ENCODE results near the gene KIF17. TPM values are rescaled to one million over a fixed set of nuclear protein-coding genes. Genes with fewer than 3 reads are reported as not detected.

KIF17 gene
- 10 to 100 TPM in 1 of 4 donors, under 1 TPM in 2, not detected in 1; 0.27 to 21.1 (median 0.79) TPM for total RNA-seq

DNA sequence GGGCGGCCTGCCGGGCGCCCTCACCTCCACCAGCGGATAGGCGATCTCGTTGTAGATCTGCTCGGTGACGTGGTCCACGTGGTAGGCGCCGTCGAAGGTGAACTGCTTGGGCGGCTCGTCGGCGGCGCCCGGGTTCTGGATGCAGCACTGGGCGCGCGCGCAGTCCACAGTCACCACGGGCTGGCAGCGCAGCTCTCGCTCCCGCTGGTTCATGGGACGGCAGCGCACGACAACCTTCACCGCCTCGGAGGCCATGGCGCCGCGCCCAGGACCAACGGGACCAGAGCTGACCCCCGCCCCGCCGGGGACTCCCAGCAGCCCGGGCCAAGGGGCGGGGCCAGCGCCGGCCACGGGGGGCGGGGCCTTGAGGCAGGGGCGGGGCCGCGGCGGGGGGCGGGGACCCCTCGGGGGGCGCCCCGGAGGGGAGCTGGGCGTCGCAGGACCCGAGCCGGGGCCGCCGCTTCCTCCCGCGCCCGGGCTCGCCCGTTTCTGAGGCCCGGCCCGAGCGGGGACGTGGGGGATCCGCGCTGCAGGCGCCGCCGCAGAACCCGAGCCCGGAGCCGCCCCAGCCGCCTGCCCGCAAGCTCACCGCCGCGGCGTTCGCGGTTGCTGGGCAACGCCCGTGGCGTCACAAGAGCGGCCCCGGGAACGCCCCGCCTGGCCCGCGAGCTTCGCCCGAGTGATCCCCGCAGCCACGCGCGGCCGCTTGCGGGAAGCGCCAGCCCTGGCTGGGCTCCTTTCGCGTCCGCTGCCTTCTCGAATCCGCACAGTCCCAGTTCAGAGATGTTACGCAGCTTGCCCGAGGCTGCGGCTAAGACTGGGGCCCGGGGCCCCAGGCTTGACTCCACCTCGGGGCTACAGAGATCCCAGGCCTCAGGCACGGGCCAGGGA, at the start of gene KIF17:
KIF17 (minus strand) TSS at position 556 of the 891 bp plus-strand sequence; CDS start at position 255, 301 bp downstream.
- in situ Hi-C loops (cut with MboI; ENCODE audit: low pct_ligation_motif_present in 1 of 4, low pct_unique_long_range_greater_than_20kb in 1 of 4, low sequenced_read_pairs in 3 of 4): no loop called here
- peak; percentile 81 for DNase-seq
- Histone ChIP-seq H3K4me1 (peaks cover 2 to 16% (median 9%) of the 10 kb centered on the region in 4 donors), H3K9me3 (no peaks in the 10 kb centered on the region), H3K4me3 (peak within 1 kb of the TSS in 3 of 4 donors; percentile 41 to 45 (median 44)), H3K27me3 (peaks cover 37% of the 10 kb centered on the region), H3K27ac (peak within 1 kb of the TSS in 1 of 4 donors; percentile 40), H3K36me3 (no peaks in the 10 kb centered on the region)
- intact Hi-C loops (cut with DNase I; ENCODE audit: low total_unique reads): no loop called here
- TF ChIP-seq CTCF (IDR thresholded peaks at IDR 0.05) (no peak), EP300 (IDR thresholded peaks at IDR 0.05; ENCODE audit: low read depth) (no peak), POLR2AphosphoS5 (IDR thresholded peaks at IDR 0.05) (no peak), POLR2A (IDR thresholded peaks at IDR 0.05) (no peak)
- WGBS, 2 donors (ENCODE audit: low coverage in 1 of 2): 5% methylated on average over 59 of the region's 112 CpGs; no CpG with 5 or more reads in 1 of the 2 donors

GRCh38 chr1:20767271-20767670, 49.5 kb upstream of the KIF17 start:
- TF ChIP-seq EP300 (IDR thresholded peaks at IDR 0.05; ENCODE audit: low read depth) (no peak), CTCF (IDR thresholded peaks at IDR 0.05) (no peak), POLR2AphosphoS5 (IDR thresholded peaks at IDR 0.05) (no peak), POLR2A (IDR thresholded peaks at IDR 0.05) (no peak)
- Histone ChIP-seq H3K27ac (no peak overlapping the region), H3K9me3 (no peaks in the 10 kb centered on the region), H3K36me3 (peaks cover 0 to 96% (median 46%) of the 10 kb centered on the region in 4 donors), H3K4me3 (no peak overlapping the region), H3K27me3 (no peaks in the 10 kb centered on the region), H3K4me1 (no peaks in the 10 kb centered on the region)
- in situ Hi-C loops (cut with MboI; ENCODE audit: low pct_ligation_motif_present in 1 of 4, low pct_unique_long_range_greater_than_20kb in 1 of 4, low sequenced_read_pairs in 3 of 4): no loop called here
- intact Hi-C loops (cut with DNase I; ENCODE audit: low total_unique reads): no loop called here
- DNase-seq: no peak

DNA sequence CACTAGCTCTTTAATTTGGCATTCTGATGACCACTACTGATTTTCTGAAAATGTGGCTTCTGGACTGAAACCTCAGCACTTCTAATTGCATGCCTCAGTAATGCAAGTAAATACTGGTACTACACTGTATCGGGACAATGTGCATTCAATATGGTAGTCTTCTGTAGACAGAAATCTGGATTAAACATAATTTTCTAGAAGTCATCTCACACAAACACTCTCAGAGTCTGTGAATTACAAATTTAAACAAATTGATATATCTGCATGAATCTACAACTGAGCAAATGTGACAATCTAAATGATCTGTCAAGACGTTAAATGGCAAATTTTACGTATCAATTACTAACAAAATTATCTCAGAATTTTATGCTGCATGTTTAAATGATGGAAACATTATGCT, 45.6 kb upstream of the KIF17 start:
- no peak for DNase-seq
- no peaks in the 10 kb centered on the region for H3K27me3 ChIP-seq
- 92 to 100% methylated on average over 3 of the region's 3 CpGs for WGBS, 2 donors (ENCODE audit: low coverage in 1 of 2)
- H3K4me1 ChIP-seq: no peaks in the 10 kb centered on the region
- no peak overlapping the region for H3K4me3 ChIP-seq
- in situ Hi-C loops (cut with MboI; ENCODE audit: low pct_ligation_motif_present in 1 of 4, low pct_unique_long_range_greater_than_20kb in 1 of 4, low sequenced_read_pairs in 3 of 4) (no loop called here), intact Hi-C loops (cut with DNase I; ENCODE audit: low total_unique reads) (no loop called here)
- H3K36me3 ChIP-seq: peaks cover 0 to 92% (median 39%) of the 10 kb centered on the region in 4 donors
- no peak overlapping the region for H3K27ac ChIP-seq
- TF ChIP-seq CTCF (IDR thresholded peaks at IDR 0.05) (no peak), POLR2AphosphoS5 (IDR thresholded peaks at IDR 0.05) (no peak), EP300 (IDR thresholded peaks at IDR 0.05; ENCODE audit: low read depth) (no peak), POLR2A (IDR thresholded peaks at IDR 0.05) (no peak)
- no peaks in the 10 kb centered on the region for H3K9me3 ChIP-seq

DNA sequence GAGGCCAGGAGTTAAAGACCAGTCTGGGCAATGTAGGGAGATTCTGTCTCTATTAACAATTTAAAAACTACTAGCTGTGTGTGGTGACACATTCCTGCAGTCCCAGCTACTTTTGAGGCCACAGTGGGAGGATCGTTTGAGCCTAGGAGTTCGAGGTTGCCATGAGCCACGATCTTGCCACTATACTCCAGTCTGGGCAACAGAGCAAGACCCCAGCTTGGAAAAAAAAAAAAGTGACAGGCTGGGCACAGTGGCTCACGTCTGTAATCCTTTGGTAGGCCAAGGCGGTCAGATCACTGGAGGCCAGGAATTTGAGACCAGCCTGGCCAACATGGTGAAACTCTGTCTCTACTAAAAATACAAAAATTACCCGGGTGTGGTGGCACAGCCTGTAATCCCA, 42.5 kb upstream of the KIF17 start:
- no peak overlapping the region for H3K27ac ChIP-seq
- 83 to 94% methylated on average over 1 to 6 of the region's 6 CpGs for WGBS, 2 donors (ENCODE audit: low coverage in 1 of 2)
- no peak for DNase-seq
- in situ Hi-C loops (cut with MboI; ENCODE audit: low pct_ligation_motif_present in 1 of 4, low pct_unique_long_range_greater_than_20kb in 1 of 4, low sequenced_read_pairs in 3 of 4): no loop called here
- H3K4me3 ChIP-seq: no peak overlapping the region
- intact Hi-C loops (cut with DNase I; ENCODE audit: low total_unique reads): no loop called here
- H3K36me3 ChIP-seq: peaks cover 0 to 92% (median 38%) of the 10 kb centered on the region in 4 donors
- no peaks in the 10 kb centered on the region for H3K9me3 ChIP-seq
- TF ChIP-seq POLR2A (IDR thresholded peaks at IDR 0.05) (no peak), EP300 (IDR thresholded peaks at IDR 0.05; ENCODE audit: low read depth) (no peak), CTCF (IDR thresholded peaks at IDR 0.05) (no peak), POLR2AphosphoS5 (IDR thresholded peaks at IDR 0.05) (no peak)
- H3K27me3 ChIP-seq: no peaks in the 10 kb centered on the region
- H3K4me1 ChIP-seq: no peaks in the 10 kb centered on the region
